ENCODE results near the gene OR56A4. TPM values are rescaled to one million over a fixed set of nuclear protein-coding genes. Genes with fewer than 3 reads are reported as not detected.

Gene OR56A4
- total RNA-seq, 1 experiment from 2014 or later, result 0.20 TPM

DNA sequence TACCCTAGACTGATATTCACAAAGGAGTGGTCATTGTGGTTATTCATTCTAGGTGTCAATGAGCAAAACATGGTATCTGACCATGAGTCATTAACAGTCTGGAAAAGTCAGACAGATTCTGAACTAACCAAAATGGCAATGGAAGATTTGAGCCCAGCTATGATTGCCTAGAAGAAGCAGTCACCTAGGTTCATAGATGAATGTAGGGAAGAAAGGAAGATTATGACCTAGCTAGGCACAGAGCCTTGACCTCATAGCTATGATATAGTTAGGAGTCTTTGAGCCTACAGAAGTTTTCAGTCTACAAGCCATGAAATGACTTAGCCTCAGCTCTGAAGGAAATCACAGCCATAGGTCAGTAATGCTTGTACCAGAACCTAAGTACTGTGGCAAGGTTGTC is 351 bp downstream of the OR56A4 start:
- no peaks in the 10 kb centered on the region for H3K9me3 Mint-ChIP-seq
- H3K4me1 Mint-ChIP-seq, result no peaks in the 10 kb centered on the region
- TF ChIP-seq, protein P1, sequence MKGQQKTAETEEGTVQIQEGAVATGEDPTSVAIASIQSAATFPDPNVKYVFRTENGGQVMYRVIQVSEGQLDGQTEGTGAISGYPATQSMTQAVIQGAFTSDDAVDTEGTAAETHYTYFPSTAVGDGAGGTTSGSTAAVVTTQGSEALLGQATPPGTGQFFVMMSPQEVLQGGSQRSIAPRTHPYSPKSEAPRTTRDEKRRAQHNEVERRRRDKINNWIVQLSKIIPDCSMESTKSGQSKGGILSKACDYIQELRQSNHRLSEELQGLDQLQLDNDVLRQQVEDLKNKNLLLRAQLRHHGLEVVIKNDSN (CRISPR knock-in tag; IDR thresholded peaks at IDR 0.05), result no peak
- TF ChIP-seq ETV6 (CRISPR knock-in tag; IDR thresholded peaks at IDR 0.05) (no peak), JUN (CRISPR knock-in tag; IDR thresholded peaks at IDR 0.05) (no peak), SP1 (CRISPR knock-in tag; conservative IDR thresholded peaks at IDR 0.05) (no peak), CREM (CRISPR knock-in tag; IDR thresholded peaks at IDR 0.05) (no peak)
- TF ChIP-seq, protein P2, sequence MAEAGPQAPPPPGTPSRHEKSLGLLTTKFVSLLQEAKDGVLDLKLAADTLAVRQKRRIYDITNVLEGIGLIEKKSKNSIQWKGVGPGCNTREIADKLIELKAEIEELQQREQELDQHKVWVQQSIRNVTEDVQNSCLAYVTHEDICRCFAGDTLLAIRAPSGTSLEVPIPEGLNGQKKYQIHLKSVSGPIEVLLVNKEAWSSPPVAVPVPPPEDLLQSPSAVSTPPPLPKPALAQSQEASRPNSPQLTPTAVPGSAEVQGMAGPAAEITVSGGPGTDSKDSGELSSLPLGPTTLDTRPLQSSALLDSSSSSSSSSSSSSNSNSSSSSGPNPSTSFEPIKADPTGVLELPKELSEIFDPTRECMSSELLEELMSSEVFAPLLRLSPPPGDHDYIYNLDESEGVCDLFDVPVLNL (CRISPR knock-in tag; IDR thresholded peaks at IDR 0.05; ENCODE audit: borderline replicate concordance, low read depth), result no peak
- TF ChIP-seq, protein P3, sequence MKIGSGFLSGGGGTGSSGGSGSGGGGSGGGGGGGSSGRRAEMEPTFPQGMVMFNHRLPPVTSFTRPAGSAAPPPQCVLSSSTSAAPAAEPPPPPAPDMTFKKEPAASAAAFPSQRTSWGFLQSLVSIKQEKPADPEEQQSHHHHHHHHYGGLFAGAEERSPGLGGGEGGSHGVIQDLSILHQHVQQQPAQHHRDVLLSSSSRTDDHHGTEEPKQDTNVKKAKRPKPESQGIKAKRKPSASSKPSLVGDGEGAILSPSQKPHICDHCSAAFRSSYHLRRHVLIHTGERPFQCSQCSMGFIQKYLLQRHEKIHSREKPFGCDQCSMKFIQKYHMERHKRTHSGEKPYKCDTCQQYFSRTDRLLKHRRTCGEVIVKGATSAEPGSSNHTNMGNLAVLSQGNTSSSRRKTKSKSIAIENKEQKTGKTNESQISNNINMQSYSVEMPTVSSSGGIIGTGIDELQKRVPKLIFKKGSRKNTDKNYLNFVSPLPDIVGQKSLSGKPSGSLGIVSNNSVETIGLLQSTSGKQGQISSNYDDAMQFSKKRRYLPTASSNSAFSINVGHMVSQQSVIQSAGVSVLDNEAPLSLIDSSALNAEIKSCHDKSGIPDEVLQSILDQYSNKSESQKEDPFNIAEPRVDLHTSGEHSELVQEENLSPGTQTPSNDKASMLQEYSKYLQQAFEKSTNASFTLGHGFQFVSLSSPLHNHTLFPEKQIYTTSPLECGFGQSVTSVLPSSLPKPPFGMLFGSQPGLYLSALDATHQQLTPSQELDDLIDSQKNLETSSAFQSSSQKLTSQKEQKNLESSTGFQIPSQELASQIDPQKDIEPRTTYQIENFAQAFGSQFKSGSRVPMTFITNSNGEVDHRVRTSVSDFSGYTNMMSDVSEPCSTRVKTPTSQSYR (CRISPR knock-in tag; IDR thresholded peaks at IDR 0.05), result no peak
- TF ChIP-seq, protein P4, sequence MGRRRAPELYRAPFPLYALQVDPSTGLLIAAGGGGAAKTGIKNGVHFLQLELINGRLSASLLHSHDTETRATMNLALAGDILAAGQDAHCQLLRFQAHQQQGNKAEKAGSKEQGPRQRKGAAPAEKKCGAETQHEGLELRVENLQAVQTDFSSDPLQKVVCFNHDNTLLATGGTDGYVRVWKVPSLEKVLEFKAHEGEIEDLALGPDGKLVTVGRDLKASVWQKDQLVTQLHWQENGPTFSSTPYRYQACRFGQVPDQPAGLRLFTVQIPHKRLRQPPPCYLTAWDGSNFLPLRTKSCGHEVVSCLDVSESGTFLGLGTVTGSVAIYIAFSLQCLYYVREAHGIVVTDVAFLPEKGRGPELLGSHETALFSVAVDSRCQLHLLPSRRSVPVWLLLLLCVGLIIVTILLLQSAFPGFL (CRISPR knock-in tag; IDR thresholded peaks at IDR 0.05; ENCODE audit: borderline replicate concordance), result no peak
- ATAC-seq (no peak), DNase-seq (ENCODE audit: low spot score) (no peak)
- no peaks in the 10 kb centered on the region for H3K36me3 Mint-ChIP-seq
- H3K27ac Mint-ChIP-seq, result no peak overlapping the region
- H3K27me3 Mint-ChIP-seq (ENCODE audit: low read depth), result no peaks in the 10 kb centered on the region
- ChIA-PET POLR2A (no interaction called here), CTCF (no interaction called here)
- no peak overlapping the region for H3K4me3 Mint-ChIP-seq

DNA sequence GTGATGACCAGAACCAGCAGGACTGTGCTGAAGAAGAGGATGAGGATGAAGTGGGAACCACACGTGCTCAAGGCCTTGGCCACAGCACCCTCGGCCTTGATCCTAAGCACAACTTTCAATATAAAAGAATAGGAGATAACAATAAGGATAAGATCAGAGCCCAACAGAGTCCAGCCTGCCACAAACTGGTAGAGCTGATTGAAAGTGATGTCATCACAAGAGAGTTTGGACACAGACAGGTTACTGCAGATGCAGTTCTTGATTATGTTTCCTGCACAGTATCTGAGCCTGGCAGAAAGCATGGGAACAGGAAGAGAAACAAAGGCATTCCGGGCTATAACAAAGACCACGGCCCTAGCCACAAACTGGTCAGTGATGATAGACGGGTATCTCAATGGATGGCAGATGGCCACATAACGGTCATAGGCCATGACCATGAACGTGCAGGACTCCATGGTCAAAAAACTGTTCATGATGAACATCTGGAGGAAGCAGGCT is 4.5 kb downstream of the OR56A4 start:
- POLR2A ChIA-PET, result no interaction called here
- DNase-seq (ENCODE audit: low spot score) (no peak), ATAC-seq (no peak)
- Mint-ChIP-seq H3K27ac (no peak overlapping the region), H3K27me3 (ENCODE audit: low read depth) (peaks cover 5% of the 10 kb centered on the region), H3K4me1 (no peaks in the 10 kb centered on the region), H3K36me3 (no peaks in the 10 kb centered on the region), H3K4me3 (no peak overlapping the region), H3K9me3 (no peaks in the 10 kb centered on the region; the same call in 1 of the 2 replicates)
- no peak for TF ChIP-seq TP53 (CRISPR knock-in tag; IDR thresholded peaks at IDR 0.05)
- TF ChIP-seq, protein P5, sequence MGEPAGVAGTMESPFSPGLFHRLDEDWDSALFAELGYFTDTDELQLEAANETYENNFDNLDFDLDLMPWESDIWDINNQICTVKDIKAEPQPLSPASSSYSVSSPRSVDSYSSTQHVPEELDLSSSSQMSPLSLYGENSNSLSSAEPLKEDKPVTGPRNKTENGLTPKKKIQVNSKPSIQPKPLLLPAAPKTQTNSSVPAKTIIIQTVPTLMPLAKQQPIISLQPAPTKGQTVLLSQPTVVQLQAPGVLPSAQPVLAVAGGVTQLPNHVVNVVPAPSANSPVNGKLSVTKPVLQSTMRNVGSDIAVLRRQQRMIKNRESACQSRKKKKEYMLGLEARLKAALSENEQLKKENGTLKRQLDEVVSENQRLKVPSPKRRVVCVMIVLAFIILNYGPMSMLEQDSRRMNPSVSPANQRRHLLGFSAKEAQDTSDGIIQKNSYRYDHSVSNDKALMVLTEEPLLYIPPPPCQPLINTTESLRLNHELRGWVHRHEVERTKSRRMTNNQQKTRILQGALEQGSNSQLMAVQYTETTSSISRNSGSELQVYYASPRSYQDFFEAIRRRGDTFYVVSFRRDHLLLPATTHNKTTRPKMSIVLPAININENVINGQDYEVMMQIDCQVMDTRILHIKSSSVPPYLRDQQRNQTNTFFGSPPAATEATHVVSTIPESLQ (CRISPR knock-in tag; IDR thresholded peaks at IDR 0.05), result no peak
- TF ChIP-seq ZNF416 (CRISPR knock-in tag; IDR thresholded peaks at IDR 0.05), result no peak
- CTCF ChIA-PET, result no interaction called here

DNA sequence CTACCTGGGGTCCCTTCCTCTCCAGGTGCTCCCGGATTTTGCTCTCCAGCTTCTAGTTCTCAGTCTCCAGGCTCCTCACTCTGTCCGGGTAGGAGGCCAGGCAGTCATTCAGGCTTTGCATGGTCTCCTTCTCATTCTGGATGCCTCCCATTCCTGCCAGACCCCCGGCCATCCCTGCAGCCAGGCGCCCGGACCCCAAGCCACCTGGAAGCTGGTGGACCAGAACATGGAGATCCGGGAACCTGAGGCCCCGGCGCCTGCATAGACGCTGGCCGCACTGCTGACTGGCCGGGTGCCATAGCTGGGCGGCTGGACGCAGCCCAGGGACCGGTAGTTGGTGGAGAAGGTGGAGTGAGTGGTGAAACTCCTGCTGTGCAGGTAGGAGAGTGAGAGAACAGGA is 12.0 kb downstream of the OR56A4 start:
- H3K27me3 Mint-ChIP-seq (ENCODE audit: low read depth), result peaks cover 5% of the 10 kb centered on the region
- ATAC-seq (no peak), DNase-seq (ENCODE audit: low spot score) (no peak)
- no peak overlapping the region for H3K4me3 Mint-ChIP-seq
- no peak overlapping the region for H3K27ac Mint-ChIP-seq
- ChIA-PET CTCF (interaction anchor here (0.7 to 1.4 kb wide), 4 partner anchors 304 to 368 kb away, joined by 3 to 5 read pairs (median 4); no protein-coding TSS in a partner anchor), POLR2A (no interaction called here)
- H3K4me1 Mint-ChIP-seq, result 0 out of 2 replicates have a peak, but pooled peaks cover 3% of the 10 kb centered on the region
- H3K9me3 Mint-ChIP-seq, result peaks cover 4% of the 10 kb centered on the region
- no peaks in the 10 kb centered on the region for H3K36me3 Mint-ChIP-seq
- TF ChIP-seq, protein P6, sequence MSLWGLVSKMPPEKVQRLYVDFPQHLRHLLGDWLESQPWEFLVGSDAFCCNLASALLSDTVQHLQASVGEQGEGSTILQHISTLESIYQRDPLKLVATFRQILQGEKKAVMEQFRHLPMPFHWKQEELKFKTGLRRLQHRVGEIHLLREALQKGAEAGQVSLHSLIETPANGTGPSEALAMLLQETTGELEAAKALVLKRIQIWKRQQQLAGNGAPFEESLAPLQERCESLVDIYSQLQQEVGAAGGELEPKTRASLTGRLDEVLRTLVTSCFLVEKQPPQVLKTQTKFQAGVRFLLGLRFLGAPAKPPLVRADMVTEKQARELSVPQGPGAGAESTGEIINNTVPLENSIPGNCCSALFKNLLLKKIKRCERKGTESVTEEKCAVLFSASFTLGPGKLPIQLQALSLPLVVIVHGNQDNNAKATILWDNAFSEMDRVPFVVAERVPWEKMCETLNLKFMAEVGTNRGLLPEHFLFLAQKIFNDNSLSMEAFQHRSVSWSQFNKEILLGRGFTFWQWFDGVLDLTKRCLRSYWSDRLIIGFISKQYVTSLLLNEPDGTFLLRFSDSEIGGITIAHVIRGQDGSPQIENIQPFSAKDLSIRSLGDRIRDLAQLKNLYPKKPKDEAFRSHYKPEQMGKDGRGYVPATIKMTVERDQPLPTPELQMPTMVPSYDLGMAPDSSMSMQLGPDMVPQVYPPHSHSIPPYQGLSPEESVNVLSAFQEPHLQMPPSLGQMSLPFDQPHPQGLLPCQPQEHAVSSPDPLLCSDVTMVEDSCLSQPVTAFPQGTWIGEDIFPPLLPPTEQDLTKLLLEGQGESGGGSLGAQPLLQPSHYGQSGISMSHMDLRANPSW (CRISPR knock-in tag; conservative IDR thresholded peaks at IDR 0.05; ENCODE audit: low read depth), result no peak
- no peak for TF ChIP-seq RELA (CRISPR knock-in tag; IDR thresholded peaks at IDR 0.05; ENCODE audit: borderline replicate concordance)

All from WTC11 (cell line).